GM10266 (cell line): ENCODE measurements around the gene PRPF6.

Experiments
- DNase-seq: peaks from one replicate; pipeline ENCODE4 v3.0.0; 2012; ENCODE audit errors: extremely low spot score
- TF ChIP-seq, protein P1 (sequence below): IDR thresholded peaks from 2 replicates; pipeline ENCODE4 v1.5.1; 2012; ENCODE audit warnings: mild to moderate bottlenecking, low read depth; ENCODE audit not compliant: control insufficient read depth, insufficient read depth; ENCODE audit errors: missing control alignments

Gene PRPF6

DNA sequence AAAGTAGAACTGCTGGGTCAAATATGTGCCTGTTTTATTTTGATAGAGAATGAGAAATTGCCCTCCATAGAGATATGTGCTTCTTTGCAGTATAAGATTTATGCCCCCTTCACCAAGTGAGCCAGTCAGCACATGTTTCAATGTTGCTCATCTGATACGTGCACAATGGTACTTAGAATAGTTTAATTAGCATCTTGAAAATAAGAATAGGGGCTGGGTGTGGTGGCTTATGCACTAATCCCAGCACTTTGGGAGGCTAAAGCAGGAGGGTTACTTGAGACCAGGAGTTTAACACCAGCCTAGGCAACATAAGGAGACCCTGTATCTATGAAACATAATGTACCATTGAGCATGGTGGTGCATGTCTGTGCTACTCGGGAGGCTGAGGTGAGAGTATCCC is 34.7 kb downstream of the PRPF6 start:
- TF ChIP-seq, protein P1, sequence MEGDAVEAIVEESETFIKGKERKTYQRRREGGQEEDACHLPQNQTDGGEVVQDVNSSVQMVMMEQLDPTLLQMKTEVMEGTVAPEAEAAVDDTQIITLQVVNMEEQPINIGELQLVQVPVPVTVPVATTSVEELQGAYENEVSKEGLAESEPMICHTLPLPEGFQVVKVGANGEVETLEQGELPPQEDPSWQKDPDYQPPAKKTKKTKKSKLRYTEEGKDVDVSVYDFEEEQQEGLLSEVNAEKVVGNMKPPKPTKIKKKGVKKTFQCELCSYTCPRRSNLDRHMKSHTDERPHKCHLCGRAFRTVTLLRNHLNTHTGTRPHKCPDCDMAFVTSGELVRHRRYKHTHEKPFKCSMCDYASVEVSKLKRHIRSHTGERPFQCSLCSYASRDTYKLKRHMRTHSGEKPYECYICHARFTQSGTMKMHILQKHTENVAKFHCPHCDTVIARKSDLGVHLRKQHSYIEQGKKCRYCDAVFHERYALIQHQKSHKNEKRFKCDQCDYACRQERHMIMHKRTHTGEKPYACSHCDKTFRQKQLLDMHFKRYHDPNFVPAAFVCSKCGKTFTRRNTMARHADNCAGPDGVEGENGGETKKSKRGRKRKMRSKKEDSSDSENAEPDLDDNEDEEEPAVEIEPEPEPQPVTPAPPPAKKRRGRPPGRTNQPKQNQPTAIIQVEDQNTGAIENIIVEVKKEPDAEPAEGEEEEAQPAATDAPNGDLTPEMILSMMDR, result no peak
- DNase-seq, result no peak

DNA sequence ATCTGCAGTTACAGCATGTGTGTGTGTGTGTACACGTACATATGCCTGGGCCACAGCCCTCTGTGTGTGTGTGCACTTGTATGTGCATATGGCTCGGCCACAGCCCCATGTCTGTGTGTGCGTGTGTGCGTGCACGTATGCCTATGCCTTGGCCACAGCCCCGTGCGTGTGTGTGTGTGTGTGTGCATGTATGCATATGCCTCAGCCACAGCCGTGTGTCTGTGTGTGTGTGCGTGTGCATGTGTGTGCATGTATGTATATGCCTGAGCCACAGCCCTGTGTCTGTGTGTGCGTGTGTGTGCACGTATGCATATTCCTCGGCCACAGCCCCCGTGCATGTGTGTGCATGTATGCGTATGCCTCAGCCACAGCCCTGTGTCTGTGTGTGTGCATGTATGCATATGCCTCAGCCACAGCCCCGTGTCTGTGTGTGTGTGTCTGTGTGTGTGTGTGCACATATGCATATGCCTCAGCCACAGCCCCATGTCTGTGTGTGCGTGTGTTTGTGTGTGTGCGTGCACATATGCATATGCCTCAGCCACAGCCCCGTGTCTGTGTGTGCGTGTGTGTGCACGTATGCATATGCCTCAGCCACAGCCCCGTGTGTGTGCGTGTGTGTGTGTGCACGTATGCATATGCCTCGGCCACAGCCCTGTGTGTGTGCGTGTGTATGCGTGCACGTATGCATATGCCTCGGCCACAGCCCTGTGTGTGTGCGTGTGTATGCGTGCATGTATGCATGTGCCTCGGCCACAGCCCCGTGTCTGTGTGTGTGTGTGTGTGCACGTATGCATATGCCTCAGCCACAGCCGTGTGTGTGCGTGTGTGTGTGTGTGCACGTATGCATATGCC is 40.4 kb downstream of the PRPF6 start:
- DNase-seq, result no peak
- TF ChIP-seq, protein P1, result no peak

GRCh38 chr20:64022671-64023360 is 41.9 kb downstream of the PRPF6 start:
- TF ChIP-seq, protein P1, result no peak
- no peak for DNase-seq

DNA sequence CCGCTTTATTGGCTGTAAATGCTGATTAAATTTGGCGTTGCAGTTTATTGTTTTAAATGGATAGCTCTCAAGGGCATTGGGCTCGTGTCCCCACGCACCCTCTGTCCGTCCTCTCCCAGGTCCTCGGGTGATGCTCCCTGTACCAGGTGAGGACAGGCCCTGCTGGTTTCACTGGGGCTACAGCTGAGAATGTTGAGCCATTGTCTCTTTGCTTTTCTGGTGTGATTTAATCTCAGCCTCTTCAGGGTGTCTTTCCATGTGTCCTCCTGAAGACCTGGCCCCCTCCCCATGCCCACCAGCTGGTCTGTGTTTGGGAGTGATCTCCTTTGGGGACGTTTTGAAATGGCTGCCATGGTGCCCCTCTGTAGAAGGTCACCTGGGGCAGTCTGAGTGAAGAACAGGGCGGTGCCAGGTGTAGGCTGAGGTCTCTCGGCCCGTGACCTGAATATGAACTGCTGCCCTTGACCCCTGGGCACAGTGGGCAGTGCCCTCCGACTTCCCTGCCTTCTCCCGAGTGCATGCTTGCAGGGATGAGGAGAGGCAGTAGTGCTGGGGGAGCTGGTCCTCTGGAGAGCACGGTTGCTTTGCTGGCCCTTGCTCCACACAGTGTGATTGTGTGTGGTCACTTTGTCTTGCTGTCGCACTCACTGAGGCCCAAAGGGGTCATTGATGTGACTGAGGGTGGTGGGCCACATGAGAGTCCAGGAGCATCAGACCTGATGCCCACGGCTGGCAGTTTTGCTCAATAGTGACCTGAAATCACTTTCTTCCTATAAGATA is 42.6 kb downstream of the PRPF6 start:
- DNase-seq, result no peak
- TF ChIP-seq, protein P1, result no peak

- TF ChIP-seq, protein P1, result no peak
- no peak for DNase-seq
These were observed 43.4 kb downstream of the PRPF6 start for GRCh38 chr20:64024141-64024990.

DNA sequence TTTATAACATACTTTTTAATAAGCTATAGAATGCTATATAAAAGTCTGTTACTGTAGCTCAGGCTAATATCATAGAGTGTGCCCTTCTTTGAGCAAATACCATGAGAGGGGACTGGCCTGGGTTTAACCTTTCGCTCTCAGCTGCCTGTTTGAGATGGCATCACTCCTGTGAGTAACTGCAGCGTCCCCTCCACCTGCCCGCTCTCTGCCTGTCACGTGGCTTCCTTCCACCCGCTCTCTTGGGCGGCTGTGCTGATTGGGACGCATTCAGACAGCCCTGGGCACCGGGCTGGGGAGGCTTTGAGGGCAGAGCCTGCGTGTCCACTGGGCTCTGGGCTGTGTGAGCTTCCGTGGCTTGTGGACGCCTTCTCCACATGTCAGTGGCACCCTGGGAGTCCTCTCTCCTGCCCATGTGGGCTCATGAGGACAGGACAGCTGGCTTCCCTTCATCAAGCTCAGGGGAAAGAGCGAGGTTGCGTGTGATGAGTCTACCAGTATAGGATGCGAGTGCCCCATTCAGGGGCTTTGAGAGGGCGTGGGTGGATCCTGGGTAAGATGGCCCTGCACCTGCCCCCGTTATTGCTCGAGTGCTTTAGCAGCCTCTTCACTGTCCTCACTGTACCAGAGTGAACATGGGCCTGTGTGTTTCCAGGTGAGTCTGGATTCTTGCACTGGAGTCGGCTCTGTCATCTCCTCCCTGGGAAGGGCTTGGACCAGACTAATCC is 44.3 kb downstream of the PRPF6 start:
- DNase-seq, result no peak
- TF ChIP-seq, protein P1, result no peak
